ENCODE data around the gene TRIM29. TPM values are rescaled to one million over a fixed set of nuclear protein-coding genes. Genes with fewer than 3 reads are reported as not detected.

TRIM29 gene
- total RNA-seq, 1 donor from 2014 or later = 3.4 TPM

DNA sequence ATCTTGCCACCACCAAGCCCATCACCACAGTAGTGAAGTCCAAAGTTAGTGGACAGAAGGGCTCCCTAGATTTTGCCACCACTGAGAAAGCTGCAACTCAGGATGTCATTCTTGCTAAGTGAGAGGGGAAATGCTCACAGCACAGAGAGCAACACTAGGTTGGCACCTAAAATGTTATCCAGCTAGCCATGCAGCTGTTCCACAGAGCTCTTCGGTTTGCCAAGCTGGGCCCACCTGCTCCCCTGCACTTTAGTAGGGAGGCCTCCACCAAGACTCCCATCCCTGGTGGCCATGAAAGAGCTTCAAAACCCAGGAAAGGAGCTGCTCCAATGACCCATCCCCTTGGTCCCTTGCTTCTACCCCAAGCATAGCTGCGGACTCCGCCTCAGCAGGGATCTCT is 63.8 kb downstream of the TRIM29 start:
- Histone ChIP-seq H3K36me3 (no peaks in the 10 kb centered on the region), H3K27ac (no peak overlapping the region), H3K4me1 (no peaks in the 10 kb centered on the region), H3K9me3 (no peaks in the 10 kb centered on the region), H3K4me3 (no peak overlapping the region), H3K27me3 (peaks cover 7% of the 10 kb centered on the region)
- ATAC-seq (no peak), DNase-seq (no peak)
- TF ChIP-seq, protein P1, sequence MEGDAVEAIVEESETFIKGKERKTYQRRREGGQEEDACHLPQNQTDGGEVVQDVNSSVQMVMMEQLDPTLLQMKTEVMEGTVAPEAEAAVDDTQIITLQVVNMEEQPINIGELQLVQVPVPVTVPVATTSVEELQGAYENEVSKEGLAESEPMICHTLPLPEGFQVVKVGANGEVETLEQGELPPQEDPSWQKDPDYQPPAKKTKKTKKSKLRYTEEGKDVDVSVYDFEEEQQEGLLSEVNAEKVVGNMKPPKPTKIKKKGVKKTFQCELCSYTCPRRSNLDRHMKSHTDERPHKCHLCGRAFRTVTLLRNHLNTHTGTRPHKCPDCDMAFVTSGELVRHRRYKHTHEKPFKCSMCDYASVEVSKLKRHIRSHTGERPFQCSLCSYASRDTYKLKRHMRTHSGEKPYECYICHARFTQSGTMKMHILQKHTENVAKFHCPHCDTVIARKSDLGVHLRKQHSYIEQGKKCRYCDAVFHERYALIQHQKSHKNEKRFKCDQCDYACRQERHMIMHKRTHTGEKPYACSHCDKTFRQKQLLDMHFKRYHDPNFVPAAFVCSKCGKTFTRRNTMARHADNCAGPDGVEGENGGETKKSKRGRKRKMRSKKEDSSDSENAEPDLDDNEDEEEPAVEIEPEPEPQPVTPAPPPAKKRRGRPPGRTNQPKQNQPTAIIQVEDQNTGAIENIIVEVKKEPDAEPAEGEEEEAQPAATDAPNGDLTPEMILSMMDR (IDR thresholded peaks at IDR 0.05) = no peak
- intact Hi-C loops (cut with DNase I) = no loop called here

DNA sequence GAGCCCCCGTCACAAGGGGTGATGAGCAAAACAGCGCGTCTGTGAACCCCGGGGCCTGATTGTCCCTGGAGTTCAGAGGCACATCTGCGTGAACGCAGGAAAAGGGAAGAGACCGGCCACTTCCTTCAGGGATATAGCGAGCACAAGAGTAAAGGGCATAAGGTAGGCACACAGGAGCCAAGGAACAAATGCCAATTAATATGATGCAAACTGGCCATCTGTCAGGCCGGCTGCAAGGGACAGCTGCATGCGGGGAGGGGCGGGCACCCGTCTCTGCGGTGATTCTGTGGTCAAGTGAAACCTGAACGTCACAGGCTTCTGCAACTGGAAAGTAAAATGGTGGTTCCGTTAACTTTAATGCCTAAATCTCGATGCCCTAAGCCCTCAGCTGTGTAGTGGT is 64.7 kb downstream of the TRIM29 start:
- ATAC-seq (no peak), DNase-seq (peak; percentile 34)
- Histone ChIP-seq H3K4me3 (no peak overlapping the region), H3K36me3 (no peaks in the 10 kb centered on the region), H3K4me1 (no peaks in the 10 kb centered on the region), H3K27me3 (peaks cover 7% of the 10 kb centered on the region), H3K27ac (no peak overlapping the region), H3K9me3 (no peaks in the 10 kb centered on the region)
- intact Hi-C loops (cut with DNase I) = no loop called here
- TF ChIP-seq, protein P1 (IDR thresholded peaks at IDR 0.05) = no peak

DNA sequence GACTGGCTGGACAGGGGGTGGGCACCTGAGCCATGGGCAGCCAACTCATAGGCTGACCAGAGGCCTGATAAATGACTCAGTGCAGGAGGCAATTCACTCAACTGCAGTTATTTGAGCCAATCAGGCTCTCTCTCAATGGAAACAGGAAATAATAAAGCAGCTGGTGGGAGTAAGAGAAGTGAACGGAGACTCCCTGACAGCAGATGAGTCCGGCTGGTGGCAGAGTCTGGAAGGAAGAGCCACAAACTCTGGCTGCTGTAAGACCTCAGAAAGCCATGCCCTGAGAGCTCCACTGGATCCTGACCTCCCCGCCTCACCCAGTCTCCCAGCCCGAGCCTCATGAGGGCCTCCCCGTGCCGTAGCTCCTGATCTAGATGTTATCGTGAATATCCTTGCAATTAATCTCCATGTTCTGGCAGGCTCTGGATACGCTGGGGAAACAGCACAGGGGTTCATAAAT is 69.8 kb downstream of the TRIM29 start:
- TF ChIP-seq, protein P1 (IDR thresholded peaks at IDR 0.05) = no peak
- no peaks in the 10 kb centered on the region for H3K9me3 ChIP-seq
- H3K36me3 ChIP-seq = no peaks in the 10 kb centered on the region
- ATAC-seq = no peak
- intact Hi-C loops (cut with DNase I) = no loop called here
- no peaks in the 10 kb centered on the region for H3K4me1 ChIP-seq
- no peak for DNase-seq
- H3K27me3 ChIP-seq = no peaks in the 10 kb centered on the region
- H3K4me3 ChIP-seq = no peak overlapping the region
- H3K27ac ChIP-seq = no peak overlapping the region

DNA sequence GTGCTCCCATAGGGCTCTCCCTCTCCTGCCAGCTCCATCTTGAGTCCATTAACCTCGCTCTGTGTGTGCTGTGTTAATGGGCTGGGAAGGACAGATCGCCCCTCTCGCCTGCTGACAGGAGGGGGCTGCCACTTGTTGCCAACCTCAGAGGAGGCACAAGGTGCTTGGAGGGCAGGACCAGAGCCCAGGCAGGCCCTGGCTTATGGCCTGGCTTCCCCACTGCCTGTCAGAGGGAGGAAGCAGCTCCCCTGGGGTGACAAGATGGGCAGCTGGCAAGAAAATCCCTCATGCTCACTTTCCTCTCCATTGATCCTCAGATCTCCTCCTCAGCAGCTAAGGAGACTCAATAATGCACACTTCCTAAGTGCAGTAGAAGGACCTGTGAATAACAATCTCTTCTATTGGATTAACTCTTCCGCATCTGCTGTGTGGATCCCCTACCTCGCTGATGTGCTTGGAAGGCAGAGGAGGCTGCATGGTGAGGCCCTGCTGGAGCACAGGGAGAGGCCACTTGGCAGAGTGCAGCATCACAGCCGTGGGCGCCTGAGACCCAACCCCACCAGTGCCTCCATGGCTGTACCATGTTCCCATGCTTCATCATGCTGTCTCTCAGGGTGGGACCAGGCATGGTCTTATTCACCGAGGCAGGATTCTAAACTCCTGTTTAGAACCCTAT is 70.3 kb downstream of the TRIM29 start:
- no peak for ATAC-seq
- Histone ChIP-seq H3K27ac (no peak overlapping the region), H3K36me3 (no peaks in the 10 kb centered on the region), H3K4me3 (no peak overlapping the region), H3K27me3 (no peaks in the 10 kb centered on the region), H3K4me1 (no peaks in the 10 kb centered on the region), H3K9me3 (no peaks in the 10 kb centered on the region)
- intact Hi-C loops (cut with DNase I) = no loop called here
- no peak for DNase-seq
- TF ChIP-seq, protein P1 (IDR thresholded peaks at IDR 0.05) = no peak

DNA sequence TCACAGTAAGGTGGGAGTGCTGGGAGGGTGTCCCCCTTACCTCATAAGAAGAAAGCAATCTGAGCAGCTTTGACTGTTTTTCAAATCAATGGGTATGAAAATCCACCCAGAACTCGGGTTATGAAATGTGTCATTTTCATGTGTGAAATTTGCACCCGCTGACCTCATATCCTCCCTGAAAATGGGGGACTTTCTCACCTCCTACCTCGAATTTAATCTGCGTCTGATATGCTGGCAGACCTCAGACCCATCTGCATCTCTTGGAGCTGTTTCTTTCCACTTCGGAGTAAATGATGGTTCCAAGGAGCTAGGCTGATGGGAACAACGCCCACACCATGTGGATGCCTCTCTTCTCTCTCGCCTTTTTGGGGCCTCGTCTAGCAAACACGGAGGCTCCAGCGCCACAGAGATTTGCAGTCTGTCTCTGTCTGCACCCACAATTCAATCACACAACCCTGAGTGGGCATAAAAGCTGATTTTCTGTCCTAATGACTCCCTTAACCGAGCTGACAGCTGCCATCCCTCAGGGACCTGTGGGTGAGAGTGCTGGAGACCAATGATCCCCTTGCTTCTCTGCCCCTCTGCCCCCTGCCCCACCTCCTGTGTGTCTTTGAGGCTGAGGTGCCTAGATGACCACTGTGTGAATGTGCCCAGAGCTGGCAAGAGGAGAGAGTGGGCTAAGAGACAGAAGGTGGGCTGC is 71.0 kb downstream of the TRIM29 start:
- Histone ChIP-seq H3K4me1 (no peaks in the 10 kb centered on the region), H3K27me3 (no peaks in the 10 kb centered on the region), H3K36me3 (no peaks in the 10 kb centered on the region), H3K9me3 (no peaks in the 10 kb centered on the region), H3K27ac (no peak overlapping the region), H3K4me3 (no peak overlapping the region)
- ATAC-seq (no peak), DNase-seq (no peak)
- intact Hi-C loops (cut with DNase I) = no loop called here
- TF ChIP-seq, protein P1 (IDR thresholded peaks at IDR 0.05) = no peak
